GM18505 (cell line): ENCODE data around the gene CLEC20A.

ENCODE experiments used
- ATAC-seq: cut with Tn5 transposase; IDR thresholded peaks from one replicate; pipeline ENCODE4 v1.9.1; 2021; ENCODE audit not compliant: unreplicated experiment
- POLR2A ChIP-seq: IDR thresholded peaks from 4 replicates; pipeline ENCODE4 v1.6.1; 2011; ENCODE audit warnings: borderline replicate concordance; ENCODE audit not compliant: insufficient read depth, insufficient read length; ENCODE audit errors: extremely low read depth

Gene CLEC20A

DNA sequence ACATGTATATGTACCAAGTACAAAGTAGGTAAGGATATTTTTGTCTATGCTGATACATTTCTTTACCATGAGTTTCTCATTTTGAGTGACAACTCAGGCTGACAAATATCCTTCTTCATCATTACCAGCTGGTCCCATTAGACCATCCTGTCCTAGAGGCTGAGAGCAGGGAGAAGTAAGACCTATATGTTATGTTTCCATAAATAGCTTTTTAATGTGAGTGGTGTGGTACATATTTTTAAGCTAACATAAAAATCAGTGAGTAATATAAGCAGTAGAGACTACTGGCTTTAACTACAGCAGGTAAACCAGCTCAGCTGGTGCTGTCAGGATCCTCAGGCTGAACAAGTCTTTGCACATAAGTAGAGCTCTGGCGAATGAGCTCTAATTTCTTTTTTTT lies 62.4 kb downstream of the CLEC20A start:
- TF ChIP-seq POLR2A, result no peak
- ATAC-seq, result no peak
